ENCODE results near the gene SELENBP1. TPM values are rescaled to one million over a fixed set of nuclear protein-coding genes. Genes with fewer than 3 reads are reported as not detected.
A peak's percentile ranks its signal among the peaks of the same experiment; 100 is the strongest.

Gene SELENBP1
- total RNA-seq, 2 donors from 2014 or later, result 41.7 to 43.6 TPM

DNA sequence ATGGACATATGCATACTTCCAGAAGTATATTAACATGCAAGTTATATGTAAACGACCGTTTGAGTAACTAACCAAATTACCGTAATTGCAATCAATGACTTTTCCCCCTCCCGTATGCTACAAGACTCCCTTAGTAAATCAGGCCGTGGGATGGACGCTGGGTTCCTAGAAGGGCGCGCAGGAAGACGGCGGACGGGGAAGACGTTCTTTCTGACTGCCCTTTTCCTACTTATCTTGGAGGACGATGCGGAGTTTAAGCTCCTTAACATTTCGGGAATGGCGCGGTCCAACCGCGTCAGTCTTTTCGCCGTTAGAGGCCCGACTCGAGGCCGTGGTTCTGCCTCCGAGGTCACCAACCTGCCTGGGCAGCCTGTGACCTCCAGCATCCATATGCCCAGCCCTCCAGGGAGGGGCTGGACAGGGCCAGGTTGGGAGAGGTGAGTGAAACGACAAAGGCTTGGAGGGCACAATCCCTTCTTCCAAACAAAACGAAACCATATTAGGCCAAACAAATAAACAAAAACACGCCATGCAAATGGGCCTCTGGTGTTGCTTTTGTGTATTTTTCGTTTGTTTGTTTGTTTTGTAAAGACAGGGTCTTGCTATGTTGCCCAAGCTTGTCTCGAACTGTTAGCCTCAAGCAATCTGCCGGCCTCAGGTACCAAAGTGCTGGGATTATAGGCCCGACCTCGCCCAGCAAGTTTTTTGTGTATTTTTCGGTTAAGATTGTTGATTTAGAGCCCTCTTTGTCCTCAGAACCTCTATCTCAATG lies 44.4 kb downstream of the SELENBP1 start:
- H3K27me3 ChIP-seq, result no peaks in the 10 kb centered on the region
- peak overlapping the region; percentile 91 to 93 for H3K27ac ChIP-seq
- DNase-seq (ENCODE audit: low spot score), result no peak
- H3K4me1 ChIP-seq, result peaks cover 0 to 39% of the 10 kb centered on the region in 2 donors
- H3K36me3 ChIP-seq, result peaks cover 21% of the 10 kb centered on the region
- peak overlapping the region; percentile 84 to 90 for H3K4me3 ChIP-seq
- TF ChIP-seq, protein P1, sequence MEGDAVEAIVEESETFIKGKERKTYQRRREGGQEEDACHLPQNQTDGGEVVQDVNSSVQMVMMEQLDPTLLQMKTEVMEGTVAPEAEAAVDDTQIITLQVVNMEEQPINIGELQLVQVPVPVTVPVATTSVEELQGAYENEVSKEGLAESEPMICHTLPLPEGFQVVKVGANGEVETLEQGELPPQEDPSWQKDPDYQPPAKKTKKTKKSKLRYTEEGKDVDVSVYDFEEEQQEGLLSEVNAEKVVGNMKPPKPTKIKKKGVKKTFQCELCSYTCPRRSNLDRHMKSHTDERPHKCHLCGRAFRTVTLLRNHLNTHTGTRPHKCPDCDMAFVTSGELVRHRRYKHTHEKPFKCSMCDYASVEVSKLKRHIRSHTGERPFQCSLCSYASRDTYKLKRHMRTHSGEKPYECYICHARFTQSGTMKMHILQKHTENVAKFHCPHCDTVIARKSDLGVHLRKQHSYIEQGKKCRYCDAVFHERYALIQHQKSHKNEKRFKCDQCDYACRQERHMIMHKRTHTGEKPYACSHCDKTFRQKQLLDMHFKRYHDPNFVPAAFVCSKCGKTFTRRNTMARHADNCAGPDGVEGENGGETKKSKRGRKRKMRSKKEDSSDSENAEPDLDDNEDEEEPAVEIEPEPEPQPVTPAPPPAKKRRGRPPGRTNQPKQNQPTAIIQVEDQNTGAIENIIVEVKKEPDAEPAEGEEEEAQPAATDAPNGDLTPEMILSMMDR (IDR thresholded peaks at IDR 0.05), result no peak
- H3K9me3 ChIP-seq, result no peaks in the 10 kb centered on the region

DNA sequence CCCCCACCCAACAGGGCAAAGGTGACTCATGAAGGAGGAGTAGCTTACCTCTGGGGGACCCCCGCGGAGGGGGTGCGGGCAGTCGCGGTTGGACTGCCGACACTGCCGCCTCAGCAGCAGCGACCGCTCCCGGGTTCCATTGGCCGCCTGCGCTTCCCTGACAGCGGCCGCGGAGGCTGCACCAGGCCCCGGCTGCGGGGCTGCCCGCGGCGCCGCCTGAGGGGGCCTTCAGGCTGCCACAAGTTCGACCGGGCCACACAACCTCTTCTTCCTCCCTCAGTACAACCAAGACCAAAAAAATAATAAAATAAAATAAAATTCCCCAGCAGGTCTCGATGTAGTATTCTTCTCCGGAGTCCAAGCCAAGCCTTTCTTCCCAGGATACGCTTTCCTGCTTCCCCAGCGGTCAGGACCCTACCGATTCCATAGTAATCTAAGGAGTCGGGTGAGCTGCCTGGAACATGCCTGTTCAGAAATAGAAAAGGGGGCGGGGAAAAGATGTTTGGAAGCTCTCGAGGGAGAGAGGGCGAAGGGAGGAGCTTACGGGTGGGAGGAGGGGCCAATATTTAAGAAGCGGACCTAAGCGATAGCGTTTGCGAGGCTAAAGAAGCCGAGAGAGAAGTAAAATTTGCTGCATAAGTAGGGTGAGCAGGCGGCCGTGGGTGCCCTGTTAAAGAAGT lies 45.1 kb downstream of the SELENBP1 start, which contains the start of gene PI4KB:
Gene PI4KB (minus strand): TSS at position 194 of the 680 bp plus-strand sequence. CDS start 10,935 bp downstream, outside the sequence.
- peaks cover 28% of the 10 kb centered on the region for H3K36me3 ChIP-seq
- H3K27me3 ChIP-seq, result no peaks in the 10 kb centered on the region
- peak within 1 kb of the TSS; percentile 84 to 90 for H3K4me3 ChIP-seq
- DNase-seq (ENCODE audit: low spot score), result peak; percentile 92
- peaks cover 0 to 39% of the 10 kb centered on the region in 2 donors for H3K4me1 ChIP-seq
- H3K9me3 ChIP-seq, result no peaks in the 10 kb centered on the region
- peak within 1 kb of the TSS; percentile 91 to 93 for H3K27ac ChIP-seq
- TF ChIP-seq, protein P1 (IDR thresholded peaks at IDR 0.05), result no peak

DNA sequence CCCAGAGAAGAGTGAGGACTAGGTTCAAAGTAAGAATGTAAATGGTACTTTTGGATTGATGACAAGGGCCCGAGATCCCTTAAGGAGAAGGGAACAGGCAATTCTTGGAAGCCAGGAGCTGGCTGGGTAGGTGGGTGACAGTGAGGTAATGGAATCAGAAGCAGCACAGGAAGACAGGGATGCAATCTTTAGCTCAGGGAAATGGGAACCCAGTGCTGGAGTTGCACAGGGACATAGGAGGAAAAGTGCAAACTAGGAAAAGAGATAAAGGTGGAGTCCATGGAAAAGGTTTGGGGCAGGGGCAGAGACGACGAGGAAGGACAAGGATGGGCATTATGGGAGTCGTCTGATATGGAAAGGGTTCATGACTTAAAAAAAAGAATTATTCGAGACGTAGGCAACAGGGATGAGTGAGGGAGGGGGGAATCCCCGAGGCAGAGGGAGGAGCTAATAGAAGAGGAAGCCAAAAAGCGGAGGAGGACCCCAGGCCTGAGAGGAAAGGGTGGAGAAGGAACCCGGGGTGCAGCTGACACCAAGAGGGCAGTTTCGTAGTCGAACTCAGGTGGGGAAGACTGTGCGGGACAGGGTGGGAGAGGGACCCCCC lies 45.8 kb downstream of the SELENBP1 start:
- H3K4me1 ChIP-seq, result peaks cover 0 to 39% of the 10 kb centered on the region in 2 donors
- H3K27ac ChIP-seq, result peak overlapping the region; percentile 91 to 93
- H3K36me3 ChIP-seq, result peaks cover 34% of the 10 kb centered on the region
- TF ChIP-seq, protein P1 (IDR thresholded peaks at IDR 0.05), result no peak
- H3K4me3 ChIP-seq, result peak overlapping the region; percentile 84 to 90
- no peaks in the 10 kb centered on the region for H3K9me3 ChIP-seq
- peak; percentile 68 for DNase-seq (ENCODE audit: low spot score)
- H3K27me3 ChIP-seq, result no peaks in the 10 kb centered on the region

DNA sequence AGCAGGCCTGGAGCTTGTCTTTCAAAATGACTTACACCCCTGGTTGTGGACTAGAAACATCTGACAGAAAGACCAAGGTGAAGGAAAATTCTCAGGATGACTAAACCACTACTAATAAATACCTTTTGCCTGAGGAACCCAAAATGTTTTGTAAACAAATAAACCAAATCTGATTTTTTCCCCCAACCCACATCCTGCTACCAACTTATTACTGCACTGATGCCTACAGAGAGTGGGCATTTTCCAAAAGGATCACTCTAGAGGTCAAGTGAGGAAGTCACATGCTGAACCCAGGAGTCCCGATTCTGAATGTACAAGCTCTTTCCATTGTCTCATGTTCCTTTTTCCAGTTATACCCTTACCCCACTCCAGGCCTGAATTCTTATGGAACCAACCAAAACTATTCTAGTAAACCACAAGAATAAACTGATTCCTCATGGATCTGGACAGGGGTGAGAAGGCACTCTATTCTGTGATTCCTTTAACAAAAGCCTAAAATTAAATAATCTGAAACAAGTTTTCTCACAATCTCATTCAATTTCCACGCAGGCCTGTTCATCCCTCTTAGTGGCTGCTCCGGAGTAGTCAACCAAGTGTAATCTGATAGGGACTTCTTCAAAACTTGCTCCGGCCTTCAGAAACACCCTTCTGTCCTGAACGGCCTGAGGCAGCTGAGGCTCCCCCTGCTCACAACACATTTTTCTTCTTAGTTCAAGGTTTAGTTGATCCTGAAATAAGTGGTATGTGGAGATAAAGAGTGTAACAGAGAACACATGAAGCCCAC lies 46.7 kb downstream of the SELENBP1 start:
- no peak for DNase-seq (ENCODE audit: low spot score)
- no peaks in the 10 kb centered on the region for H3K27me3 ChIP-seq
- peak overlapping the region; percentile 91 to 93 for H3K27ac ChIP-seq
- no peaks in the 10 kb centered on the region for H3K9me3 ChIP-seq
- TF ChIP-seq, protein P1 (IDR thresholded peaks at IDR 0.05), result no peak
- peaks cover 34% of the 10 kb centered on the region for H3K36me3 ChIP-seq
- H3K4me1 ChIP-seq, result peaks cover 0 to 39% of the 10 kb centered on the region in 2 donors
- H3K4me3 ChIP-seq, result peak overlapping the region; percentile 84 to 90

DNA sequence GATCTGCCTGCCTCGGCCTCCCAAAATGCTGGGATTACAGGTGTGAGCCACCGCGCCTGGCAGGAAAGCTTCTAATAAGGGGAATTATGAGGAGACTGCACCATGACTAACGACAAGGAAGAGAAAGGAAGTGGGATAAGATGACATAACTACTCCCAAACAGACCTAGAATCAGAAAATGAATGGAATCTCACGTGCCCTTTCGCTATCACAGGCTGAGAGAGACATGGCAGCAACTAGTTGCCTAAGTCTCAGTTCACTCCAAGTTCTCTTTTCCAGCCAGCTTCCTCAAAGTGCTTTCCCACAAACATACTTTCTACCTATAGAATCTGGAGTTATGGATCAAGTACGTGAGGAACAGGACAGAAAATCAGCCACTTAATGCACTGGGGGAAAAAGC lies 47.3 kb downstream of the SELENBP1 start:
- no peaks in the 10 kb centered on the region for H3K9me3 ChIP-seq
- H3K36me3 ChIP-seq, result peaks cover 34% of the 10 kb centered on the region
- H3K27ac ChIP-seq, result peak overlapping the region in 1 of 2 donors; percentile 91
- no peak overlapping the region for H3K4me3 ChIP-seq
- H3K27me3 ChIP-seq, result no peaks in the 10 kb centered on the region
- DNase-seq (ENCODE audit: low spot score), result no peak
- peaks cover 0 to 39% of the 10 kb centered on the region in 2 donors for H3K4me1 ChIP-seq
- TF ChIP-seq, protein P1 (IDR thresholded peaks at IDR 0.05), result no peak
